Osteocyte (in vitro differentiated cells): Measurements from ENCODE around the gene CACNA2D2. TPM values are rescaled to one million over a fixed set of nuclear protein-coding genes. Genes with fewer than 3 reads are reported as not detected.

Experiments
- DNase-seq: peaks from one replicate; pipeline ENCODE4 v3.0.0; 2021; ENCODE audit warnings: mixed read lengths; ENCODE audit not compliant: unreplicated experiment; ENCODE audit errors: extremely low spot score
- H3K27ac Mint-ChIP-seq: one replicate; pipeline ENCODE4 v1.8.0; 2021; ENCODE audit warnings: mild to moderate bottlenecking, mixed read lengths; ENCODE audit not compliant: unreplicated experiment
- H3K27me3 Mint-ChIP-seq: one replicate; pipeline ENCODE4 v1.8.0; 2021; ENCODE audit warnings: mixed read lengths; ENCODE audit not compliant: unreplicated experiment
- H3K36me3 Mint-ChIP-seq: one replicate; pipeline ENCODE4 v1.8.0; 2021; ENCODE audit warnings: mixed read lengths; ENCODE audit not compliant: unreplicated experiment
- H3K4me1 Mint-ChIP-seq: one replicate; pipeline ENCODE4 v1.8.0; 2021; ENCODE audit warnings: mixed read lengths; ENCODE audit not compliant: unreplicated experiment
- H3K4me3 Mint-ChIP-seq: one replicate; pipeline ENCODE4 v1.8.0; 2021; ENCODE audit warnings: mild to moderate bottlenecking, moderate library complexity, mixed read lengths; ENCODE audit not compliant: unreplicated experiment
- H3K9me3 Mint-ChIP-seq: one replicate; pipeline ENCODE4 v1.8.0; 2021; ENCODE audit warnings: mixed read lengths; ENCODE audit not compliant: unreplicated experiment
- CTCF ChIP-seq: fragments of 200-600 bp; sonication (generic); IDR thresholded peaks from 2 replicates; pipeline ENCODE4 v1.5.0; 2021; ENCODE audit warnings: antibody characterized with exemption, mild to moderate bottlenecking, moderate library complexity
- total RNA-seq: library from RNA; stranded (reverse); gene quantifications from 2 replicates; pipeline ENCODE4 v1.2.1, GENCODE V29; 2021

CACNA2D2 gene
- total RNA-seq, 1 donor from 2014 or later, result 0.27 TPM

- Mint-ChIP-seq H3K4me3 (no peak overlapping the region), H3K4me1 (no peaks in the 10 kb centered on the region), H3K9me3 (no peaks in the 10 kb centered on the region), H3K27ac (no peak overlapping the region), H3K27me3 (peaks cover 2% of the 10 kb centered on the region), H3K36me3 (no peaks in the 10 kb centered on the region)
- no peak for TF ChIP-seq CTCF
- DNase-seq, result no peak
Observed at GRCh38 chr3:50484722-50485121, 18.7 kb downstream of the CACNA2D2 start.

- no peak for DNase-seq
- H3K36me3 Mint-ChIP-seq, result no peaks in the 10 kb centered on the region
- H3K27me3 Mint-ChIP-seq, result no peaks in the 10 kb centered on the region
- TF ChIP-seq CTCF, result no peak
- no peak overlapping the region for H3K4me3 Mint-ChIP-seq
- H3K4me1 Mint-ChIP-seq, result no peaks in the 10 kb centered on the region
- no peaks in the 10 kb centered on the region for H3K9me3 Mint-ChIP-seq
- H3K27ac Mint-ChIP-seq, result no peak overlapping the region
Observed at GRCh38 chr3:50483374-50483773, 20.1 kb downstream of the CACNA2D2 start.

- no peak for DNase-seq
- no peaks in the 10 kb centered on the region for H3K4me1 Mint-ChIP-seq
- no peak overlapping the region for H3K27ac Mint-ChIP-seq
- no peaks in the 10 kb centered on the region for H3K36me3 Mint-ChIP-seq
- H3K9me3 Mint-ChIP-seq, result no peaks in the 10 kb centered on the region
- H3K27me3 Mint-ChIP-seq, result peaks cover 3% of the 10 kb centered on the region
- no peak for TF ChIP-seq CTCF
- H3K4me3 Mint-ChIP-seq, result no peak overlapping the region
Observed at GRCh38 chr3:50481992-50482391, 21.4 kb downstream of the CACNA2D2 start.

GRCh38 chr3:50480471-50480870, 23.0 kb downstream of the CACNA2D2 start:
- Mint-ChIP-seq H3K4me1 (no peaks in the 10 kb centered on the region), H3K27me3 (peaks cover 3% of the 10 kb centered on the region), H3K9me3 (no peaks in the 10 kb centered on the region), H3K27ac (no peak overlapping the region), H3K4me3 (no peak overlapping the region), H3K36me3 (no peaks in the 10 kb centered on the region)
- no peak for DNase-seq
- no peak for TF ChIP-seq CTCF

GRCh38 chr3:50479523-50479922, 23.9 kb downstream of the CACNA2D2 start:
- TF ChIP-seq CTCF, result no peak
- Mint-ChIP-seq H3K27me3 (peaks cover 3% of the 10 kb centered on the region), H3K4me1 (no peaks in the 10 kb centered on the region), H3K4me3 (no peak overlapping the region), H3K9me3 (no peaks in the 10 kb centered on the region), H3K27ac (no peak overlapping the region), H3K36me3 (no peaks in the 10 kb centered on the region)
- DNase-seq, result no peak
